Duodenal mucosa (tissue), 2 donors: ENCODE measurements around the gene TMEM63C.

Experiments
- H3K27ac ChIP-seq: one replicate; pipeline ENCODE4 v1.7.0; 2013; ENCODE audit warnings: low read depth, low read length
- H3K27me3 ChIP-seq, 2 donors: one replicate each; pipeline ENCODE4 v1.7.0; 2013; ENCODE audit warnings: low read length in 2 of 2, control low read depth in 1 of 2; ENCODE audit not compliant: insufficient read depth in 2 of 2, control insufficient read depth in 1 of 2
- H3K36me3 ChIP-seq, 2 donors: one replicate each; pipeline ENCODE4 v1.7.0; 2013; ENCODE audit warnings: low read length in 2 of 2, control low read depth in 1 of 2; ENCODE audit not compliant: insufficient read depth in 2 of 2, control insufficient read depth in 1 of 2
- H3K4me1 ChIP-seq, 2 donors: one replicate each; pipeline ENCODE4 v1.7.0; 2013; ENCODE audit warnings: low read length in 2 of 2, control low read depth in 1 of 2; ENCODE audit not compliant: insufficient read depth in 2 of 2, control insufficient read depth in 1 of 2
- H3K4me3 ChIP-seq, 2 donors: one replicate each; pipeline ENCODE4 v1.7.0; 2013; ENCODE audit warnings: low read length in 2 of 2, low read depth in 1 of 2
- H3K9ac ChIP-seq, 2 donors: one replicate each; pipeline ENCODE4 v1.7.0; 2013; ENCODE audit warnings: low read length in 2 of 2, low read depth in 1 of 2
- H3K9me3 ChIP-seq, 2 donors: one replicate each; pipeline ENCODE4 v1.7.0; 2013; ENCODE audit warnings: low read length in 2 of 2, control low read depth in 1 of 2; ENCODE audit not compliant: control insufficient read depth in 1 of 2

The TMEM63C gene

DNA sequence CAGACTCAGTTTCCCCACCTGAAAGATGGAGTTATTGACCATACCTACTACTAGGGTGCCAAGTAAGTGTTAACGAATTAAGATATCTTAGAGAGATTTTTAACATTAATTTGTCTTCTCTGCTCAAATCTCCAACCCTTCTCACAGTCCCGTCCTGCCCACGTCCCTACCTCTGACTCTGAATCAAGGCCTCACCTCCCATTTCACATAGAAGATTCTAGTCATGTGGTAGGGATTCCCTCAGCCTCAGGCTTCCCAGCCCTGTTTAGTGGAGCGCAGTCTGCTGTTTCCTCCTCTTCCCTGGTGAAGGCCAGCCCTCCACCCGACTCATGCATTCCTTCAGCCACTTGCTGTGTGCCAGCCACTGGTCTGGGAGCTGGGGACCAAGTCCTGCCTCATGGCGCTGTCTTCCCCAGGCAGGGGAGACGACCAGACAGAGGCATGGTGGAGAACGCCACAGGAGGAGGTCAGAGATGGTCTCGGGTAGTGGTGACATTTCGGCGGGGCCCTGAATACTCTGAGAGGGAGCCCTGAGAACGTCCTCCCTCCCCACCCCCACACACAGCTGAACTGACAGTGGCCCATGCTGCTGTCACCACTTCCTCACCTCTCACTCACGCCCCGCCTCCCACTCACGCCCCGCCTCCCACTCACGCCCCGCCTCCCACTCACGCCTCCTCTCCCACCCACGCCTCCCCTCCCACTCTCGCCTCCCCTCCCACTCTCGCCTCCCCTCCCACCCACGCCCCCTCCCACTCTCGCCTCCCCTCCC is 38.8 kb downstream of the TMEM63C start:
- no peak overlapping the region for H3K4me3 ChIP-seq
- H3K4me1 ChIP-seq, result no peaks in the 10 kb centered on the region
- peaks cover 0 to 4% of the 10 kb centered on the region in 2 donors for H3K27me3 ChIP-seq
- H3K36me3 ChIP-seq, result no peaks in the 10 kb centered on the region
- H3K9me3 ChIP-seq, result no peaks in the 10 kb centered on the region
- H3K27ac ChIP-seq, result no peak overlapping the region
- no peak overlapping the region for H3K9ac ChIP-seq

DNA sequence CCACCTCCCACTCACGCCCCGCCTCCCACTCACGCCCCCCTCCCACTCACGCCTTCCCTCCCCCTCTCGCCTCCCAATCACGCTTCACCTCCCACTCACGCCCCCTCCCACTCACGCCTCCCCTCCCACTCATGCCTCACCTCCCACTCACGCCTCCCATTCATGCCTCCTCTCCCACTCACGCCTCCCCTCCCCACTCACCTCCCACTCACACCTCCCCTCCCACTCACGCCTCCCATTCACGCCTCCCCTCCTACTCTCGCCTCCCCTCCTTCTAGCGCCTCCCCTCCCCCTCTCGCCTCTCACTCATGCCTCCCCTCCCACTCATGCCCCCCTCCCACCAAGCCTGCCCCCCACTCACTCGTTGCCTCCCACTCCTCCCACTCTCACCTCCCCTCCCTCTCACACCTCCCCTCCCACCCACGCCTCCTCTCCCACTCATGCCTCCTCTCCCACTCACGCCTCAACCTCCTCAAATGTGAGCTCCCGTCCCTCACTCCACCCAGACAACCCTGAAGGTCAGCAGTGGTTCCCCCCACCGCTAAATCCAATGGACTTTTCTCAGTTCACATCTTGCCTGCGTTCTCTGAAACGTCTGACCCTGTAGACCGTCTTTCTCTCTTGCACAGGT is 39.8 kb downstream of the TMEM63C start:
- no peaks in the 10 kb centered on the region for H3K36me3 ChIP-seq
- peaks cover 0 to 4% of the 10 kb centered on the region in 2 donors for H3K27me3 ChIP-seq
- H3K4me1 ChIP-seq, result no peaks in the 10 kb centered on the region
- no peaks in the 10 kb centered on the region for H3K9me3 ChIP-seq
- H3K9ac ChIP-seq, result no peak overlapping the region
- H3K4me3 ChIP-seq, result no peak overlapping the region
- H3K27ac ChIP-seq, result no peak overlapping the region

DNA sequence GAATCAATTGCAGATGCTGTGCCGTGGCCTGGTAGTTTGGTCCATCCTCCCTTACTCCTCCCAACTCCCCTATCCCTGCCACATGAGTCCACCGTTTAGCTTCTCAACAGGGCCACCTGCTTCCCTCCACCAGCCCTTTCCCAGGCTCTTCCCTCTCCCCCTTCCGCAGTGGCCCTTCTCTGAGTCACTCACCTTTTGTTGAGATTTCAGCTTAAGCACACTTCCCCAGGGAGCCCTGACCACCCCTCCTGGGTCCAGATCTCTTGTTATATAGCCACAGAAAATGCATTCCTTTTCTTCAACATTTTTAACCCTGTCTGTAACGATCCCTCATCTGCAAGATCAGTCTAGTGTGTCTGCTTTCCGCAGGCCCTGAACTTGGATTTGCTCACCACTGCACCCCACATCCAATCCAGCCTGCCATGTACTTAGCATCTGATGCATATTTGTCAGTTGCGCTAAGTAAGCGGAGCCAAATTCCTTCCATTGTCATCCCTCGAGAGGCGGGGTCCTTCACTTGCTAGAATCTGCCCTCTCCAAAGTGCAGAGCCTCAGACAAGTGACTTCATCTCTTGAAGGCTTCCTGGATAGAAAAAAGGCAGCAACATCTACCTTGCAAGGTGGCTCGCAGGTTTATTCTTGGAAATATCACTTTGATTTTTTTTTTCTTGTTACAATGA is 41.1 kb downstream of the TMEM63C start:
- no peaks in the 10 kb centered on the region for H3K4me1 ChIP-seq
- H3K9ac ChIP-seq, result no peak overlapping the region
- H3K4me3 ChIP-seq, result no peak overlapping the region
- H3K9me3 ChIP-seq, result no peaks in the 10 kb centered on the region
- no peak overlapping the region for H3K27ac ChIP-seq
- no peaks in the 10 kb centered on the region for H3K27me3 ChIP-seq
- H3K36me3 ChIP-seq, result no peaks in the 10 kb centered on the region

DNA sequence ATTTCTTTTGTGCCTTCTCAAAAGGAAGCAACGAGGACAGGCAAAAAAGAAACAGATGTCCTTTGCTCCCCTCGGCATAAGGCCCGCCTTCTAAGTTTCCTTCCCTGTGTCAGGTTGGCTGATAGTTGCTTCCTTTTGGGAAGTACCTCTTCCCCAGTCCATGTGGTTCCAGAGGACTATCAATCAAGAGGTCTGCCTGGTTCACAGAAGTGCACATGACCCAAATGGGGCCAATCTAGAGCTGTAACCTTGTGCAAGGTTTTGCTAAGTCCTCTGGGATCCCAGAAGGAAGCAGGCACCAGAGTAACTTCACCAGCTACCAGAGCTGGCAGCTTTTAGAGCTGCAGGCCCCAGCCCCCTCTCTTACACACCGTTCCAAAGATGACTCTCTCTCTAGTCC is 42.6 kb downstream of the TMEM63C start:
- H3K36me3 ChIP-seq, result no peaks in the 10 kb centered on the region
- no peaks in the 10 kb centered on the region for H3K4me1 ChIP-seq
- H3K27me3 ChIP-seq, result no peaks in the 10 kb centered on the region
- no peak overlapping the region for H3K27ac ChIP-seq
- H3K9me3 ChIP-seq, result no peaks in the 10 kb centered on the region
- no peak overlapping the region for H3K4me3 ChIP-seq
- H3K9ac ChIP-seq, result no peak overlapping the region

DNA sequence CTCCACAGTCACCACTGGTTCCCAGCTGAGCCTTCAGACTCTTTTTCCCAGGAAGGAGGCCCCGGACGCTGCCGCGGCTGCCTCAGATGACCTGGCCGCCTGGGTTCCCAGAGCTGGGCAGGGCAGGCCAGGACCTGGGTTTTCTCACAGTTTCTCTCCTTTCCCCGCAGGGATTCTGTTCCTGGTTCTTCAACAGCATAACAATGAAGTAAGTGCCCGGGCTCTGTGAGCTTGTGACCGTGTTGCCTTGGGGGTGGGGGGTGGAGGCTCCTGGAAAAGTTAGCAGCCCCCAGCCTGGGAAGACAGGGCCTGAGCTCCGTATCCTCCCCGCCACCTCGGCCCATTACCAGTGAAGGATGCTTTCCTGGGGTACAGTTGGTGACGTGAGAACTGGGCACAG is 43.7 kb downstream of the TMEM63C start:
- Histone ChIP-seq H3K9me3 (no peaks in the 10 kb centered on the region), H3K9ac (no peak overlapping the region), H3K4me1 (no peaks in the 10 kb centered on the region), H3K27me3 (no peaks in the 10 kb centered on the region), H3K36me3 (no peaks in the 10 kb centered on the region), H3K4me3 (no peak overlapping the region), H3K27ac (no peak overlapping the region)

DNA sequence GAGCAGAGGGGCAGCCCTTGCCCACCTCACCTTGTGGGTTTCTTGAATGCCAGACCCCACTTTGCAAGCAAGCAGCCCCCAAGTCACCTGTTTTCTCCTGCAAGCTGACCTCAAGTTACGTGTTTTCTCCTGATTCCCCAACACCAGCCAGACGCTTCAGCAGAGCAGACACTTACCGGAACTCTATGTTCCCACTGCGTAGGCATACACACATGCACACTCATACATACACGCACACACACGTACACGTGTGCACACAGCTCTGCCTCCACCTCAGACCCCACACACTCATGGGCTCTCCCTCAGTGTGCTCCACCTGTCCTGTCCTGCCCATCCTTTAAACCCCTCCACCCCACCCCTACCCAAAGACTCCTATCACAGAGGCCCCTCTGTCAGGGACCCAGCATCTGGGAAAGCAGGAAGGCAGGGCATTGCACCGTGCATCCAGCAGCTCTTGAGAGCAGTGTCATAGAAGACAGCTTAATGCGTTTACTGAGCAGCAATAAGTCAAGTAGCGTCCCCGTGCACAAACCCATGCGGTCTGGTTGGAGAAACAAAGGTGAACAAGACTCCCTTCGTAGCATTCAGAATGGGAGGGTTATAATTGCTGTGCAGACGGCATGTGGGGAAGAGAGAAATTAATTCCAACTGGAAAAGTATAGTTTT is 44.4 kb downstream of the TMEM63C start:
- Histone ChIP-seq H3K27me3 (no peaks in the 10 kb centered on the region), H3K36me3 (no peaks in the 10 kb centered on the region), H3K9ac (no peak overlapping the region), H3K4me1 (no peaks in the 10 kb centered on the region), H3K9me3 (no peaks in the 10 kb centered on the region), H3K4me3 (no peak overlapping the region), H3K27ac (no peak overlapping the region)

DNA sequence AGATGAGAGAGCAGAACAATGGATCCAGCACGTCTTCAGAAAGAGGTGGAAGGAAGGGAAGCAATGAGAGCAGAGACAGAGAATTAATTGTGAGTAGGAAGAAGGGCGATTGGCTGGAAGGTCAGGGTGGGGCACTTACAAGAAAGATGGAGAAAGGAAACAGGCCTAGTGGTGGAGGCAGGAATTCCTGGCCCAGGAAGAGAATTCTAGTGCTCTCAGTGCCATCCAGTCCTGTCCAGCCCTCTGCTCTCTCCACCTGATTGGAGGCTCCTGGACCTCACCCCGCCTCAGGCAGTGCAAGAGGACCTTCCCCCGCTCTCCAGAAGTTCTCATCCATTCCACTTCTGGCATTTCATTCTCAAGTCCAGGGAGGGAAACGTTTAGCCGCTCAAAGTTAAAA is 46.5 kb downstream of the TMEM63C start:
- Histone ChIP-seq H3K4me1 (no peaks in the 10 kb centered on the region), H3K9me3 (no peaks in the 10 kb centered on the region), H3K4me3 (no peak overlapping the region), H3K9ac (no peak overlapping the region), H3K27me3 (no peaks in the 10 kb centered on the region), H3K36me3 (no peaks in the 10 kb centered on the region), H3K27ac (no peak overlapping the region)

DNA sequence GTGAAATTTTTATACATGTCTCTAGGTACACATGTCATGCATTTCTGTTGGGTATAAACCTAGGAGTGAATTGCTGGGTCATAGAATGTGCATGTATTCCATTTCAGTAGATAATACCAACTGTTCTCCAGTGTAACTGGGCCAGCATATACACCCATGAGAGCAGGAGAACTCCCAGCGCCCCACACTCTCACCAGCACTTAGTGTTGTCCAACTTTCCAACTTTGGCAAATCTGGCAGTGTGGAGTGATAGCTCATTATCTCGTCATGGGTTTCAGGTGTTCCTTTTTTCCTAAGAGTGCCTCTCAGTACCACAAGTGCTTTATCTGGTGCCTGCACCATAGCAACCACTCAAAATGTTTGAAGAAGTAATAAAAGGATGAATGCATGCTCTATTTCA is 49.3 kb downstream of the TMEM63C start:
- Histone ChIP-seq H3K9me3 (no peaks in the 10 kb centered on the region), H3K9ac (no peak overlapping the region), H3K4me1 (no peaks in the 10 kb centered on the region), H3K4me3 (no peak overlapping the region), H3K36me3 (no peaks in the 10 kb centered on the region), H3K27ac (no peak overlapping the region), H3K27me3 (no peaks in the 10 kb centered on the region)

DNA sequence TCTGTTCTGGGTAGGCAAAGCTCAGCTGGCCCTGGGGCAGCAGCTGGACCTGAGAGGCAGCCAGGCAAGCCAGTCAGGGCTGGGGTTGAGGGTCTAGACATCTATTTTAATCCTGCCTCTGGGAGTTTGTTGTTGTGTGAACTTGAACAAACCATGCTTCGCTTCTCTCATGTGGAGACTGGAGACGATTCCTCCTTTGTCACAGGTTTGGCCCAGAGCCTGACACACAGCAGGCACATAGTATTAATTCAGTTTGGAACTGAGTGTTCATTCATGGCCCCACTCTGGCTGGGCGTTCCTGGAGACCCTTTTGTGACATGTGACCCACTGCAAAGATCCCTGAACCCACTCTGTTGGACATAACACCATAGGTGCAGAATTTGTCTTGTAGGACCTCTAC is 50.1 kb downstream of the TMEM63C start:
- Histone ChIP-seq H3K4me1 (no peaks in the 10 kb centered on the region), H3K36me3 (no peaks in the 10 kb centered on the region), H3K9me3 (no peaks in the 10 kb centered on the region), H3K9ac (no peak overlapping the region), H3K27ac (no peak overlapping the region), H3K27me3 (no peaks in the 10 kb centered on the region), H3K4me3 (no peak overlapping the region)

DNA sequence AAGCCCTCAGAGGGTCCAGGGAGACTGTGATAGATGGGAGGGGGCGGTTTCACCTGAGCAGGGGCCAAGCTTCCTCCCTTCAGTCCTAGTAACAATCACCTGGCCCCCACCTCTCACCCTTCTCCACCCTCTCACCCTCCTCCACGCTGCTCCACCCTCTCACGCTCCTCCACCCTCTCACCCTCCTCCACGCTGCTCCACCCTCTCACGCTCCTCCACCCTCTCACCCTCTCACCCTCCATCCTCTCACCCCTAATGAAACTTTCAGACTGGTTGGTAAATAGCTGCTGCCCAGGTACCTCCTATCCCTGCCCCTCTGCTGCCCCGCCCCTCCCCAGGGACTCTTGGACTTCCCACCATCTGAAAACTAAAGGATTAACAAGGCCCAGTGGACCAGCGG is 55.2 kb downstream of the TMEM63C start:
- no peaks in the 10 kb centered on the region for H3K4me1 ChIP-seq
- H3K27me3 ChIP-seq, result no peaks in the 10 kb centered on the region
- H3K9ac ChIP-seq, result no peak overlapping the region
- no peaks in the 10 kb centered on the region for H3K9me3 ChIP-seq
- no peaks in the 10 kb centered on the region for H3K36me3 ChIP-seq
- H3K4me3 ChIP-seq, result no peak overlapping the region
- no peak overlapping the region for H3K27ac ChIP-seq
